ENCODE results near the gene OR4B1.
"Not testable (repeated sequence)": the region's sequence is repeated elsewhere in the genome, so short reads cannot be mapped to it uniquely, and the experiment has no call there.

The OR4B1 gene

GRCh38 chr11:48177661-48178060, 38.9 kb upstream of the OR4B1 start:
- H3K27me3 ChIP-seq, result no peaks in the 10 kb centered on the region

GRCh38 chr11:48180627-48181026, 36.0 kb upstream of the OR4B1 start:
- Histone ChIP-seq H3K9ac (no peak overlapping the region), H3K9me3 (replicated peaks in 1 of 11) (peaks cover 0 to 70% (median 50%) of the 10 kb centered on the region in 11 experiments; a peak in 19 of 22 replicates), H3K4me3 (no peak overlapping the region), H3K27me3 (no peaks in the 10 kb centered on the region), H4K20me1 (no peaks in the 10 kb centered on the region), H3K27ac (no peak overlapping the region), H3K4me1 (peaks cover 0 to 16% (median 8%) of the 10 kb centered on the region in 10 experiments; a peak in 13 of 20 replicates), H3K36me3 (no peaks in the 10 kb centered on the region), H3K4me2 (no peak overlapping the region)
- no peak for TF ChIP-seq Cebpa-rat (IDR thresholded peaks at IDR 0.05)

More at GRCh38 chr11:48177661-48178060, 38.9 kb upstream of the OR4B1 start:
- Histone ChIP-seq H3K36me3 (peaks cover 0 to 13% (median 0%) of the 10 kb centered on the region in 11 experiments; a peak in 2 of 22 replicates), H3K4me3 (no peak overlapping the region), H3K27ac (no peak overlapping the region), H3K4me1 (peaks cover 13 to 34% (median 23%) of the 10 kb centered on the region in 10 experiments; a peak in 19 of 20 replicates), H4K20me1 (peaks cover 0 to 8% (median 0%) of the 10 kb centered on the region in 11 experiments; a peak in 4 of 22 replicates), H3K9me3 (replicated peaks in 1 of 11) (peaks cover 0 to 51% (median 43%) of the 10 kb centered on the region in 11 experiments; a peak in 19 of 22 replicates), H3K9ac (no peak overlapping the region), H3K4me2 (no peak overlapping the region)
- no peak for TF ChIP-seq Cebpa-rat (IDR thresholded peaks at IDR 0.05)

DNA sequence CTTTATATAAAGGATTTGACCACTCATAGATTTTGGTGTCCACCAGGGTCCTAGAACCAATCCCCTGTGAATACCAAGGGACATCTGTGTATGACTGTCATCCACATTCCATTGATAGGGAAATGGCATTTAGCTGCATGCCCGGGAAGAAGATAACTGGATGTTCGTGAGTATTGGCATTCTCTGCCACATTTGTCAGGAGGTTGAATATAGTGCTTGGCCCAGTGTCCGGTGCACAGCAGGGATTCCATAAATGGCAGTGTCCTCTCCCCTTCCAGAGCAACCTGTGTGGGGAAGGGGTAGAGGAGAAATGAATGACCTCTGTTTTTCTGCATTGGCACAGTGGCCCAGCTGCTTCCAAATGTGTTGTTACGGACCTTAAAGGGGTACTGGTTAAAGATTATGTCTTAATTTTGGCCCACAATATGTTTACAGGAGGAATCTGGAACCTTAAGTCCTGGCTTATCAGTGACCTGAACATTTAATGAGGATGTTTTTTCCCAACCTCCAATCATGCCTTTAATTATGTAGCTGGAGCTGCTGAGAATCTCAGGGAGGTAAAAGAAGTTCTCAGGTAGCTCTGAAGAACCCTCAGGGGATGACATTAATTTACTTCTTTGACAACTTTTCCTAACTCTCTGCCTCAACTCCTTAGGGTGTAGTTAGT, 33.6 kb upstream of the OR4B1 start:
- TF ChIP-seq Cebpa-rat (IDR thresholded peaks at IDR 0.05), result no peak
- H3K4me2 ChIP-seq, result no peak overlapping the region
- H3K9ac ChIP-seq, result no peak overlapping the region
- H3K36me3 ChIP-seq, result no peaks in the 10 kb centered on the region
- H3K9me3 ChIP-seq (replicated peaks in 1 of 11), result peaks cover 0 to 55% (median 29%) of the 10 kb centered on the region in 11 experiments; a peak in 18 of 22 replicates
- H3K27ac ChIP-seq, result no peak overlapping the region
- no peak overlapping the region for H3K4me3 ChIP-seq
- no peaks in the 10 kb centered on the region for H3K27me3 ChIP-seq
- no peaks in the 10 kb centered on the region for H4K20me1 ChIP-seq
- no peaks in the 10 kb centered on the region for H3K4me1 ChIP-seq

GRCh38 chr11:48184452-48184851, 32.2 kb upstream of the OR4B1 start:
- H3K4me2 ChIP-seq, result no peak overlapping the region
- no peaks in the 10 kb centered on the region for H3K36me3 ChIP-seq
- no peaks in the 10 kb centered on the region for H3K4me1 ChIP-seq
- H3K9me3 ChIP-seq (replicated peaks in 1 of 11), result peaks cover 0 to 60% (median 26%) of the 10 kb centered on the region in 11 experiments; a peak in 18 of 22 replicates
- H3K4me3 ChIP-seq, result no peak overlapping the region
- no peak overlapping the region for H3K27ac ChIP-seq
- H3K9ac ChIP-seq, result no peak overlapping the region
- H4K20me1 ChIP-seq, result no peaks in the 10 kb centered on the region
- H3K27me3 ChIP-seq, result no peaks in the 10 kb centered on the region
- no peak for TF ChIP-seq Cebpa-rat (IDR thresholded peaks at IDR 0.05)

- H3K9ac ChIP-seq, result peak overlapping the region in 1 of 11 experiments; percentile 15; a peak in 1 of 22 replicates
Observed at GRCh38 chr11:48190906-48191654, 25.5 kb upstream of the OR4B1 start.

GRCh38 chr11:48193876-48194275, 22.7 kb upstream of the OR4B1 start:
- peaks cover 41 to 88% (median 77%) of the 10 kb centered on the region in 11 experiments for H3K9me3 ChIP-seq (replicated peaks in 1 of 11)
- H3K27ac ChIP-seq, result no peak overlapping the region
- no peak for TF ChIP-seq Cebpa-rat (IDR thresholded peaks at IDR 0.05)
- H3K9ac ChIP-seq, result no peak overlapping the region
- no peak overlapping the region for H3K4me3 ChIP-seq
- H3K4me2 ChIP-seq, result no peak overlapping the region
- peaks cover 0 to 5% (median 0%) of the 10 kb centered on the region in 11 experiments; a peak in 2 of 22 replicates for H3K36me3 ChIP-seq
- no peaks in the 10 kb centered on the region for H3K27me3 ChIP-seq
- H4K20me1 ChIP-seq, result no peaks in the 10 kb centered on the region
- peaks cover 11 to 19% (median 15%) of the 10 kb centered on the region in 10 experiments for H3K4me1 ChIP-seq

More at GRCh38 chr11:48190906-48191654, 25.5 kb upstream of the OR4B1 start:
- not testable (repeated sequence) for H3K27me3 ChIP-seq, H4K20me1 ChIP-seq, H3K36me3 ChIP-seq
- Histone ChIP-seq H3K4me3 (peak overlapping the region in 4 of 10 experiments; percentile 2 to 18 (median 8); a peak in 2 of 20 replicates), H3K27ac (peak overlapping the region in 5 of 11 experiments; percentile 27 to 46 (median 36); a peak in 6 of 22 replicates), H3K4me1 (peaks cover 11 to 19% (median 15%) of the 10 kb centered on the region in 10 experiments), H3K4me2 (peak overlapping the region; percentile 33 to 71 (median 56)), H3K9me3 (replicated peaks in 1 of 11) (peaks cover 26 to 78% (median 58%) of the 10 kb centered on the region in 11 experiments)

- Histone ChIP-seq H3K36me3 (no peaks in the 10 kb centered on the region), H3K4me2 (no peak overlapping the region), H3K27me3 (no peaks in the 10 kb centered on the region), H3K4me3 (no peak overlapping the region), H3K27ac (no peak overlapping the region), H3K9ac (no peak overlapping the region), H3K4me1 (no peaks in the 10 kb centered on the region), H3K9me3 (replicated peaks in 1 of 11) (no peaks in the 10 kb centered on the region), H4K20me1 (no peaks in the 10 kb centered on the region)
- TF ChIP-seq Cebpa-rat (IDR thresholded peaks at IDR 0.05), result no peak
Observed at GRCh38 chr11:48207881-48208280, 8.7 kb upstream of the OR4B1 start.

GRCh38 chr11:48210052-48210451, 6.6 kb upstream of the OR4B1 start:
- H3K9ac ChIP-seq, result no peak overlapping the region
- no peaks in the 10 kb centered on the region for H3K4me1 ChIP-seq
- H4K20me1 ChIP-seq, result no peaks in the 10 kb centered on the region
- no peaks in the 10 kb centered on the region for H3K27me3 ChIP-seq
- TF ChIP-seq Cebpa-rat (IDR thresholded peaks at IDR 0.05), result no peak
- no peak overlapping the region for H3K27ac ChIP-seq
- H3K36me3 ChIP-seq, result no peaks in the 10 kb centered on the region
- H3K4me2 ChIP-seq, result no peak overlapping the region
- no peaks in the 10 kb centered on the region for H3K9me3 ChIP-seq (replicated peaks in 1 of 11)
- H3K4me3 ChIP-seq, result no peak overlapping the region

DNA sequence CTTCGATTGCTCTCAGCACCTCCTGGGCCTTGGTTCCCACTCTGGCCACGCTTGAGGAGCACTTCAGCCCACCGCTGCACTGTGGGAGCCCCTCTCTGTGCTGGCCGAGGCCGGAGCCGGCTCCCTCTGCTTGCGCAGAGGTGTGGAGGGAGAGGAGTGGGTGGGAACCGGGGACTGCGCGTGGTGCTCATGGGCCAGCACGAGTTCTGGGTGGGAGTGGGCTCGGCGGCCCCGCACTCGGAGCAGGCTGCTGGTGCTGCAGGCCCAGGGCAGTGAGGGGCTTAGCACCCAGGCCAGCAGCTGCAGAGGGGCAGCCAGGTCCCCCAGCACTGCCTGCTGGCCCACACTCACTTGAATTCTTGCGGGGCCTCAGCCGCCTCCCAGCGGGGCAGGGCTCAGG, 12.2 kb downstream of the OR4B1 start:
- TF ChIP-seq Cebpa-rat (IDR thresholded peaks at IDR 0.05), result no peak
- no peak overlapping the region for H3K9ac ChIP-seq
- no peak overlapping the region for H3K27ac ChIP-seq
- H3K4me1 ChIP-seq, result no peaks in the 10 kb centered on the region
- peaks cover 17 to 32% (median 23%) of the 10 kb centered on the region in 11 experiments for H3K9me3 ChIP-seq (replicated peaks in 1 of 11)
- H3K4me3 ChIP-seq, result no peak overlapping the region
- H3K36me3 ChIP-seq, result no peaks in the 10 kb centered on the region
- H4K20me1 ChIP-seq, result no peaks in the 10 kb centered on the region
- H3K27me3 ChIP-seq, result no peaks in the 10 kb centered on the region
- H3K4me2 ChIP-seq, result no peak overlapping the region

GRCh38 chr11:48230057-48230456, 13.4 kb downstream of the OR4B1 start:
- not testable (repeated sequence) for H3K4me1 ChIP-seq, H3K4me2 ChIP-seq, H3K4me3 ChIP-seq, H4K20me1 ChIP-seq, H3K36me3 ChIP-seq, H3K27ac ChIP-seq, H3K9ac ChIP-seq, H3K27me3 ChIP-seq
- H3K9me3 ChIP-seq (replicated peaks in 1 of 11), result peaks cover 17 to 32% (median 23%) of the 10 kb centered on the region in 11 experiments
